ENCODE results near the gene CDH11.

The CDH11 gene

GRCh38 chr16:65117811-65118448 is 3.9 kb downstream of the CDH11 start:
- peak; percentile 65 for DNase-seq (ENCODE audit: low spot score)

GRCh38 chr16:65116818-65117430 is 4.9 kb downstream of the CDH11 start:
- no peak for DNase-seq (ENCODE audit: low spot score)

GRCh38 chr16:65116216-65116615 is 5.6 kb downstream of the CDH11 start:
- no peak for DNase-seq (ENCODE audit: low spot score)

GRCh38 chr16:65114527-65114926 is 7.3 kb downstream of the CDH11 start:
- DNase-seq (ENCODE audit: low spot score): no peak

GRCh38 chr16:65113441-65113840 is 8.4 kb downstream of the CDH11 start:
- DNase-seq (ENCODE audit: low spot score): no peak

- DNase-seq (ENCODE audit: low spot score): no peak
Observed at GRCh38 chr16:65111306-65111705, 10.6 kb downstream of the CDH11 start.

GRCh38 chr16:65106757-65107156 is 15.1 kb downstream of the CDH11 start:
- DNase-seq (ENCODE audit: low spot score): no peak

- no peak for DNase-seq (ENCODE audit: low spot score)
Observed at GRCh38 chr16:65105171-65105570, 16.7 kb downstream of the CDH11 start.

GRCh38 chr16:65104471-65104870 is 17.4 kb downstream of the CDH11 start:
- no peak for DNase-seq (ENCODE audit: low spot score)

GRCh38 chr16:65102326-65102725 is 19.5 kb downstream of the CDH11 start:
- no peak for DNase-seq (ENCODE audit: low spot score)

- DNase-seq (ENCODE audit: low spot score): no peak
Observed at GRCh38 chr16:65101009-65101408, 20.9 kb downstream of the CDH11 start.

- no peak for DNase-seq (ENCODE audit: low spot score)
Observed at GRCh38 chr16:65099607-65100006, 22.3 kb downstream of the CDH11 start.

- DNase-seq (ENCODE audit: low spot score): no peak
Observed at GRCh38 chr16:65098916-65099315, 22.9 kb downstream of the CDH11 start.

- no peak for DNase-seq (ENCODE audit: low spot score)
Observed at GRCh38 chr16:65097296-65097695, 24.6 kb downstream of the CDH11 start.

- no peak for DNase-seq (ENCODE audit: low spot score)
Observed at GRCh38 chr16:65095906-65096305, 26.0 kb downstream of the CDH11 start.

GRCh38 chr16:65095090-65095728 is 26.7 kb downstream of the CDH11 start:
- no peak for DNase-seq (ENCODE audit: low spot score)

GRCh38 chr16:65094009-65094408 is 27.9 kb downstream of the CDH11 start:
- DNase-seq (ENCODE audit: low spot score): no peak

- DNase-seq (ENCODE audit: low spot score): no peak
Observed at GRCh38 chr16:65083164-65083857, 38.6 kb downstream of the CDH11 start.

- no peak for DNase-seq (ENCODE audit: low spot score)
Observed at GRCh38 chr16:65079549-65079948, 42.3 kb downstream of the CDH11 start.

GRCh38 chr16:65077181-65077580 is 44.7 kb downstream of the CDH11 start:
- DNase-seq (ENCODE audit: low spot score): no peak

- DNase-seq (ENCODE audit: low spot score): no peak
Observed at GRCh38 chr16:65075877-65076276, 46.0 kb downstream of the CDH11 start.

- no peak for DNase-seq (ENCODE audit: low spot score)
Observed at GRCh38 chr16:65071433-65072311, 50.2 kb downstream of the CDH11 start.
